Mesenchymal stem cell (in vitro differentiated cells and primary cell): ENCODE data around the gene GAP43.

Experiments used
- DNase-seq: peaks from one replicate; pipeline ENCODE4 v3.0.0-alpha.2; 2013
- H2AFZ ChIP-seq: one replicate; pipeline ENCODE4 v1.6.1; 2013; ENCODE audit warnings: low read depth, mild to moderate bottlenecking, control low read depth, inconsistent platforms, low read length, moderate library complexity
- H2AK5ac ChIP-seq: 2 replicates; pipeline ENCODE4 v1.6.1; 2013; ENCODE audit warnings: low read length, moderate library complexity, mild to moderate bottlenecking, inconsistent platforms; ENCODE audit not compliant: severe bottlenecking
- H2BK120ac ChIP-seq: one replicate; pipeline ENCODE4 v1.6.1; 2013; ENCODE audit warnings: low read depth, mild to moderate bottlenecking, inconsistent platforms, low read length, moderate library complexity
- H2BK12ac ChIP-seq, 2 experiments: one replicate each; pipeline ENCODE4 v1.6.1; 2013; ENCODE audit warnings: inconsistent platforms in 2 of 2, low read length in 2 of 2, mild to moderate bottlenecking in 2 of 2, moderate library complexity in 2 of 2, control low read depth in 1 of 2
- H2BK15ac ChIP-seq: one replicate; pipeline ENCODE4 v1.6.1; 2013; ENCODE audit warnings: mild to moderate bottlenecking, low read depth, inconsistent platforms; ENCODE audit not compliant: poor library complexity, severe bottlenecking
- H2BK5ac ChIP-seq: 2 replicates; pipeline ENCODE4 v1.6.1; 2013; ENCODE audit warnings: low read depth, mild to moderate bottlenecking, low read length, control low read depth, inconsistent platforms; ENCODE audit not compliant: poor library complexity, severe bottlenecking
- H3K14ac ChIP-seq, 2 experiments: one replicate each; pipeline ENCODE4 v1.6.1; 2013; ENCODE audit warnings: inconsistent platforms in 2 of 2, low read length in 2 of 2, control low read depth in 1 of 2, mild to moderate bottlenecking in 1 of 2, moderate library complexity in 1 of 2
- H3K18ac ChIP-seq, 2 experiments: one replicate each; pipeline ENCODE4 v1.6.1; 2013; ENCODE audit warnings: inconsistent platforms in 2 of 2, low read length in 2 of 2, control low read depth in 1 of 2, low read depth in 1 of 2, mild to moderate bottlenecking in 1 of 2
- H3K23ac ChIP-seq, 2 experiments: one replicate each; pipeline ENCODE4 v1.6.1; 2013; ENCODE audit warnings: inconsistent platforms in 2 of 2, low read length in 2 of 2, mild to moderate bottlenecking in 2 of 2, moderate library complexity in 2 of 2, control low read depth in 1 of 2
- H3K27ac ChIP-seq: 2 replicates; pipeline ENCODE4 v1.5.1; 2013; ENCODE audit warnings: mild to moderate bottlenecking, moderate library complexity, low read length, control low read depth, inconsistent platforms; ENCODE audit not compliant: poor library complexity, severe bottlenecking
- H3K27me3 ChIP-seq, 2 experiments: 2 replicates each; pipeline versions ENCODE4 v1.6.1 to v1.7.0; 2013; ENCODE audit warnings: low read length in 2 of 2, mild to moderate bottlenecking in 2 of 2, moderate library complexity in 2 of 2, control low read depth in 1 of 2, inconsistent platforms in 1 of 2; ENCODE audit not compliant: control insufficient read depth in 1 of 2, insufficient read depth in 1 of 2
- H3K36me3 ChIP-seq, 2 experiments: 2 replicates each; pipeline versions ENCODE4 v1.6.1 to v1.7.0; 2013; ENCODE audit warnings: low read length in 2 of 2, control low read depth in 1 of 2, inconsistent platforms in 1 of 2, low read depth in 1 of 2, mild to moderate bottlenecking in 1 of 2; ENCODE audit not compliant: insufficient read depth in 2 of 2, control insufficient read depth in 1 of 2
- H3K4ac ChIP-seq, 2 experiments: one replicate each; pipeline ENCODE4 v1.6.1; 2013; ENCODE audit warnings: inconsistent platforms in 2 of 2, low read length in 2 of 2, mild to moderate bottlenecking in 2 of 2, moderate library complexity in 2 of 2, control low read depth in 1 of 2, low read depth in 1 of 2
- H3K4me1 ChIP-seq: 2 replicates; pipeline ENCODE4 v1.6.1; 2013; ENCODE audit warnings: low read depth, low read length, control low read depth; ENCODE audit not compliant: control insufficient read depth, insufficient read depth
- H3K4me2 ChIP-seq: 2 replicates; pipeline ENCODE4 v1.6.1; 2013; ENCODE audit warnings: low read length, mild to moderate bottlenecking, inconsistent platforms; ENCODE audit not compliant: poor library complexity, severe bottlenecking
- H3K4me3 ChIP-seq, 2 experiments: 2 replicates each; pipeline versions ENCODE4 v1.5.1 to v1.7.0; 2013; ENCODE audit warnings: low read length in 2 of 2, mild to moderate bottlenecking in 2 of 2, control low read depth in 1 of 2, low read depth in 1 of 2; ENCODE audit not compliant: insufficient read depth in 1 of 2
- H3K79me1 ChIP-seq: replicated peaks from 2 replicates; pipeline ENCODE4 v1.6.1; 2013; ENCODE audit warnings: mild to moderate bottlenecking, control low read depth, low read length, inconsistent platforms; ENCODE audit not compliant: poor library complexity, severe bottlenecking
- H3K9ac ChIP-seq: 2 replicates; pipeline ENCODE4 v1.7.0; 2013; ENCODE audit warnings: mild to moderate bottlenecking, low read length, moderate library complexity
- H3K9me3 ChIP-seq: 2 replicates; pipeline ENCODE4 v1.7.0; 2013; ENCODE audit warnings: mild to moderate bottlenecking, low read length; ENCODE audit not compliant: control insufficient read depth
- H4K8ac ChIP-seq: one replicate; pipeline ENCODE4 v1.6.1; 2013; ENCODE audit warnings: inconsistent platforms, mild to moderate bottlenecking, low read length, moderate library complexity
- H4K91ac ChIP-seq: one replicate; pipeline ENCODE4 v1.6.1; 2013; ENCODE audit warnings: mild to moderate bottlenecking, low read length, inconsistent platforms
- WGBS: methylation state at CpG from one replicate; pipeline ENCODE4 v1.1.7; 2013; ENCODE audit warnings: mixed read lengths; 5-methylcytosine and 5-hydroxymethylcytosine counted together

GAP43 gene

GRCh38 chr3:115683305-115683704, 60.0 kb downstream of the GAP43 start:
- Histone ChIP-seq H3K4me1 (no peaks in the 10 kb centered on the region), H2BK12ac (no peak overlapping the region), H2AK5ac (no peak overlapping the region), H2BK5ac (no peak overlapping the region), H3K9ac (no peak overlapping the region), H2BK15ac (no peak overlapping the region), H2BK120ac (no peak overlapping the region), H3K4me3 (no peak overlapping the region), H3K27ac (no peak overlapping the region), H3K9me3 (no peaks in the 10 kb centered on the region), H3K4ac (no peak overlapping the region), H3K4me2 (no peak overlapping the region), H3K36me3 (no peaks in the 10 kb centered on the region), H3K23ac (no peak overlapping the region), H3K27me3 (no peaks in the 10 kb centered on the region), H4K91ac (no peak overlapping the region), H3K14ac (no peak overlapping the region), H3K18ac (no peak overlapping the region), H4K8ac (no peak overlapping the region), H2AFZ (no peak overlapping the region), H3K79me1 (no peaks in the 10 kb centered on the region)
- no peak for DNase-seq
- no CpG with 5 or more reads among the region's 1 CpG for WGBS

- Histone ChIP-seq H2AFZ (no peak overlapping the region), H3K36me3 (no peaks in the 10 kb centered on the region), H2AK5ac (no peak overlapping the region), H3K9me3 (no peaks in the 10 kb centered on the region), H2BK120ac (no peak overlapping the region), H4K91ac (no peak overlapping the region), H3K4me2 (no peak overlapping the region), H3K27me3 (no peaks in the 10 kb centered on the region), H3K18ac (no peak overlapping the region), H3K9ac (no peak overlapping the region), H3K14ac (no peak overlapping the region), H3K79me1 (no peaks in the 10 kb centered on the region), H2BK5ac (no peak overlapping the region), H3K27ac (no peak overlapping the region), H3K23ac (no peak overlapping the region), H2BK15ac (no peak overlapping the region), H3K4ac (no peak overlapping the region), H3K4me1 (no peaks in the 10 kb centered on the region), H4K8ac (no peak overlapping the region), H3K4me3 (no peak overlapping the region), H2BK12ac (no peak overlapping the region)
- no CpG with 5 or more reads among the region's 3 CpGs for WGBS
- no peak for DNase-seq
These were observed 60.5 kb downstream of the GAP43 start for GRCh38 chr3:115683773-115684172.

- Histone ChIP-seq H4K8ac (no peak overlapping the region), H3K18ac (no peak overlapping the region), H3K36me3 (no peaks in the 10 kb centered on the region), H3K27me3 (no peaks in the 10 kb centered on the region), H2BK15ac (no peak overlapping the region), H3K9ac (no peak overlapping the region), H3K27ac (no peak overlapping the region), H4K91ac (no peak overlapping the region), H3K4me3 (no peak overlapping the region), H3K23ac (no peak overlapping the region), H3K4me1 (no peaks in the 10 kb centered on the region), H3K9me3 (no peaks in the 10 kb centered on the region), H2AK5ac (no peak overlapping the region), H2AFZ (no peak overlapping the region), H2BK120ac (no peak overlapping the region), H3K4me2 (no peak overlapping the region), H3K79me1 (no peaks in the 10 kb centered on the region), H2BK5ac (no peak overlapping the region), H3K14ac (no peak overlapping the region), H2BK12ac (no peak overlapping the region), H3K4ac (no peak overlapping the region)
- DNase-seq = no peak
These were observed 61.8 kb downstream of the GAP43 start for GRCh38 chr3:115685097-115685496.

DNA sequence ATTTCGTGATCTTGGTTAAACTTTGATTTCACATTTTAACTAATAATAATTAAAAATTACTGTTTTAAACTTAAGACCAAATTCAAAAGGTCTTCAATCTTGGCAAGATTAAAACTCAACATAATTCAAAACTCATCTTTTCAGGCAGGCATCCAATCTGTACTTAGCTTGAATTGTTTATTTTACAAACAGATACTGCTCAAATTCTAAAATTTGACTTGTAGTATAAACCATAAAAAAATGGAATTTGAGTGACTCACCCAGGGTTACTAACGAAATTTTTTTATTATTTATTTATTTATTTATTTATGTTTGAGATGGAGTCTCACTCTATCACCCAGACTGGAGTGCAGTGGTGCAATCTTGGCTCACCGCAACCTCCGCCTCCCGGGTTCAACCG, 64.4 kb downstream of the GAP43 start:
- Histone ChIP-seq H2BK15ac (no peak overlapping the region), H3K27ac (no peak overlapping the region), H2AK5ac (no peak overlapping the region), H3K4ac (no peak overlapping the region), H4K91ac (no peak overlapping the region), H3K14ac (no peak overlapping the region), H3K27me3 (no peaks in the 10 kb centered on the region), H2BK5ac (no peak overlapping the region), H3K79me1 (no peaks in the 10 kb centered on the region), H2BK120ac (no peak overlapping the region), H3K9ac (no peak overlapping the region), H3K4me3 (no peak overlapping the region), H2BK12ac (no peak overlapping the region), H3K18ac (no peak overlapping the region), H4K8ac (no peak overlapping the region), H3K4me1 (no peaks in the 10 kb centered on the region), H3K23ac (no peak overlapping the region), H2AFZ (no peak overlapping the region), H3K9me3 (no peaks in the 10 kb centered on the region), H3K36me3 (no peaks in the 10 kb centered on the region), H3K4me2 (no peak overlapping the region)
- 100% methylated on average over 4 of the region's 6 CpGs for WGBS
- DNase-seq = no peak
